HCT116 (cell line): ENCODE measurements around the gene CEP70. TPM values are rescaled to one million over a fixed set of nuclear protein-coding genes. Genes with fewer than 3 reads are reported as not detected.

Source experiments
- ATAC-seq: fragments of 200-7000 bp; cut with Tn5 transposase; 2 replicates; pipeline ENCODE4 v1.9.1; 2020; ENCODE audit warnings: mild to moderate bottlenecking, moderate library complexity
- BruUV-seq: library from RNA; stranded (reverse); fragments of 400-500 nt; replicated peaks from 2 replicates; lab custom pipeline; 2021; lab: Mats Ljungman, UMichigan
- CTCF ChIA-PET: fragments of 300-600 bp; sonication (Branson Sonifier 250); formaldehyde crosslinking; loops from one replicate; lab custom pipeline; 2021; ENCODE audit warnings: antibody characterized with exemption; lab: Charles Lee
- POLR2A ChIA-PET: fragments of 300-600, 350-600 bp; sonication (Branson Sonifier 250); formaldehyde crosslinking; loops from one replicate; lab custom pipeline; 2021; ENCODE audit warnings: antibody characterized with exemption; lab: Charles Lee
- RAD21 ChIA-PET, 2 experiments: fragments of 300-600 bp; sonication (Branson Sonifier 250); formaldehyde crosslinking; loops; one replicate each; lab custom pipeline; 2023; ENCODE audit warnings: low total read pairs in 2 of 2; ENCODE audit not compliant: uncharacterized antibody in 2 of 2, unreplicated experiment in 2 of 2, low non-redundant PET in 1 of 2; lab: Charles Lee
- DNase-seq: peaks from one replicate; pipeline ENCODE4 v3.0.0-alpha.2; 2010; ENCODE audit warnings: low read depth, low spot score
- H2AFZ ChIP-seq: fragments of 200-600 bp; shearing (Covaris generic), sonication (generic); 2 replicates; pipeline ENCODE4 v1.6.1; 2017; ENCODE audit warnings: low read depth, mixed run types, mixed read lengths, antibody characterized with exemption, low read length; ENCODE audit not compliant: poor library complexity, severe bottlenecking
- H3K27ac ChIP-seq: 2 replicates; pipeline ENCODE4 v1.5.1; 2012; ENCODE audit warnings: low read depth, low read length
- H3K27me3 ChIP-seq: fragments of 200-600 bp; sonication (generic); 2 replicates; pipeline ENCODE4 v1.6.1; 2016; ENCODE audit warnings: mixed run types, low read length, mixed read lengths; ENCODE audit not compliant: insufficient read depth
- H3K36me3 ChIP-seq, 2 experiments: fragments of 200-500 bp in 1 of 2; fragments of 200-600 bp in 1 of 2; sonication (Bioruptor generic) in 1 of 2; sonication (generic) in 1 of 2; 2 replicates each; pipeline versions ENCODE4 v1.5.1 to v1.6.1; 2014 to 2016; ENCODE audit warnings: low read length in 2 of 2, inconsistent platforms in 1 of 2, mixed read lengths in 1 of 2, mixed run types in 1 of 2; ENCODE audit not compliant: insufficient read depth in 2 of 2, control insufficient read depth in 1 of 2
- H3K4me1 ChIP-seq, 2 experiments: fragments of 200-600 bp in 1 of 2; sonication (generic) in 1 of 2; 2 replicates each; pipeline versions ENCODE4 v1.5.1 to v1.6.1; 2012 to 2017; ENCODE audit warnings: low read length in 2 of 2, inconsistent platforms in 1 of 2, mild to moderate bottlenecking in 1 of 2, mixed read lengths in 1 of 2, mixed run types in 1 of 2, moderate library complexity in 1 of 2; ENCODE audit not compliant: insufficient read depth in 2 of 2, control insufficient read depth in 1 of 2
- H3K4me2 ChIP-seq: fragments of 200-600 bp; sonication (generic); 2 replicates; pipeline ENCODE4 v1.6.1; 2017; ENCODE audit warnings: mixed run types, low read length, mixed read lengths
- H3K4me3 ChIP-seq, 2 experiments: fragments of 200-600 bp in 1 of 2; sonication (generic) in 1 of 2; replicated peaks in 1 of 2; 2 replicates each; pipeline ENCODE4 v1.5.1; 2011 to 2016; ENCODE audit warnings: low read length in 2 of 2, control low read depth in 1 of 2, low read depth in 1 of 2, mild to moderate bottlenecking in 1 of 2, mixed read lengths in 1 of 2, mixed run types in 1 of 2
- H3K79me2 ChIP-seq: fragments of 200-600 bp; sonication (generic); 2 replicates; pipeline ENCODE4 v1.6.1; 2017; ENCODE audit warnings: mild to moderate bottlenecking, mixed run types, low read length, moderate library complexity, mixed read lengths; ENCODE audit not compliant: insufficient read depth
- H3K9ac ChIP-seq: fragments of 200-600 bp; sonication (generic); 2 replicates; pipeline ENCODE4 v1.6.1; 2016; ENCODE audit warnings: low read length, mixed read lengths
- H3K9me2 ChIP-seq: fragments of 200-600 bp; sonication (generic), shearing (Covaris generic); 2 replicates; pipeline ENCODE4 v1.6.1; 2017; ENCODE audit warnings: mixed run types, mild to moderate bottlenecking, moderate library complexity; ENCODE audit not compliant: insufficient read depth
- H3K9me3 ChIP-seq, 2 experiments: fragments of 200-500 bp in 1 of 2; fragments of 200-600 bp in 1 of 2; sonication (Bioruptor generic) in 1 of 2; sonication (generic) in 1 of 2; 2 replicates each; pipeline ENCODE4 v1.6.1; 2014 to 2017; ENCODE audit warnings: low read length in 2 of 2, mixed read lengths in 2 of 2, inconsistent platforms in 1 of 2, low read depth in 1 of 2, mild to moderate bottlenecking in 1 of 2, mixed run types in 1 of 2, moderate library complexity in 1 of 2; ENCODE audit not compliant: control insufficient read depth in 1 of 2, insufficient read depth in 1 of 2
- H4K20me1 ChIP-seq: fragments of 200-600 bp; sonication (generic), shearing (Covaris generic); 2 replicates; pipeline ENCODE4 v1.6.1; 2017; ENCODE audit warnings: mixed run types, mild to moderate bottlenecking, moderate library complexity; ENCODE audit not compliant: insufficient read depth
- CBX3 ChIP-seq: IDR thresholded peaks from 2 replicates; pipeline ENCODE4 v1.6.1; 2012; ENCODE audit warnings: low read depth
- CEBPB ChIP-seq: IDR thresholded peaks from 2 replicates; pipeline ENCODE4 v1.6.1; 2012; ENCODE audit warnings: low read depth
- EGR1 ChIP-seq: IDR thresholded peaks from 2 replicates; pipeline ENCODE4 v1.6.1; 2012; ENCODE audit warnings: low read depth
- ELF1 ChIP-seq: IDR thresholded peaks from 2 replicates; pipeline ENCODE4 v1.6.1; 2012; ENCODE audit warnings: low read depth, borderline replicate concordance
- EZH2 ChIP-seq: fragments of 200-600 bp; sonication (generic); IDR thresholded peaks from 2 replicates; pipeline ENCODE4 v1.6.1; 2017; ENCODE audit warnings: antibody characterized with exemption, mixed run types
- EZH2phosphoT487 ChIP-seq: fragments of 200-600 bp; IDR thresholded peaks from 2 replicates; pipeline ENCODE4 v1.6.1; 2018; ENCODE audit warnings: antibody characterized with exemption, borderline replicate concordance
- FOSL1 ChIP-seq: IDR thresholded peaks from 2 replicates; pipeline ENCODE4 v1.6.1; 2012; ENCODE audit warnings: low read depth
- POLR2A ChIP-seq: IDR thresholded peaks from 2 replicates; pipeline ENCODE4 v1.7.0; 2011; ENCODE audit warnings: borderline replicate concordance; ENCODE audit not compliant: insufficient read depth, insufficient read length; ENCODE audit errors: extremely low read depth
- RAD21 ChIP-seq: IDR thresholded peaks from 2 replicates; pipeline ENCODE4 v1.6.1; 2012; ENCODE audit warnings: low read depth, mild to moderate bottlenecking
- SIN3A ChIP-seq: IDR thresholded peaks from 2 replicates; pipeline ENCODE4 v1.6.1; 2012; ENCODE audit warnings: low read depth
- SP1 ChIP-seq: IDR thresholded peaks from 2 replicates; pipeline ENCODE4 v1.6.1; 2012; ENCODE audit warnings: low read depth
- SRF ChIP-seq: IDR thresholded peaks from 2 replicates; pipeline ENCODE4 v1.6.1; 2012; ENCODE audit warnings: low read depth
- YY1 ChIP-seq: IDR thresholded peaks from 2 replicates; pipeline ENCODE4 v1.6.1; 2011; ENCODE audit warnings: low read length, low read depth, moderate library complexity, mild to moderate bottlenecking; ENCODE audit not compliant: insufficient replicate concordance; ENCODE audit errors: extremely low read depth
- ZFX ChIP-seq: fragments of 450-650 bp; IDR thresholded peaks from 2 replicates; pipeline ENCODE4 v1.6.1; 2017
- ZNF274 ChIP-seq: fragments of 200-500 bp; sonication (Bioruptor generic); IDR thresholded peaks from 2 replicates; pipeline ENCODE4 v1.6.1; 2014; ENCODE audit warnings: mild to moderate bottlenecking, low read depth, low read length, inconsistent platforms
- intact Hi-C: fragments of 100-400 bp; cut with micrococcal nuclease; formaldehyde crosslinking; loops from 2 replicates; pipeline ENCODE4 v1.10.0; 2022
- total RNA-seq: library from RNA; stranded (reverse); gene quantifications from one replicate; pipeline ENCODE4 v1.2.1, GENCODE V29; 2021; ENCODE audit not compliant: unreplicated experiment
- TF ChIP-seq, protein P1 (sequence below): IDR thresholded peaks from 2 replicates; pipeline ENCODE4 v1.6.1; 2012
- TF ChIP-seq, protein P2 (sequence below): IDR thresholded peaks from 2 replicates; pipeline ENCODE4 v1.6.1; 2012; ENCODE audit warnings: low read depth
- TF ChIP-seq, protein P3 (sequence below): IDR thresholded peaks from 2 replicates; pipeline ENCODE4 v1.6.1; 2012
- TF ChIP-seq, protein P4 (sequence below): IDR thresholded peaks from 2 replicates; pipeline ENCODE4 v1.6.1; 2011; ENCODE audit warnings: mild to moderate bottlenecking, low read length, moderate library complexity; ENCODE audit not compliant: insufficient replicate concordance; ENCODE audit errors: extremely low read depth

Gene CEP70
- total RNA-seq, 1 experiment from 2014 or later = 38.7 TPM

DNA sequence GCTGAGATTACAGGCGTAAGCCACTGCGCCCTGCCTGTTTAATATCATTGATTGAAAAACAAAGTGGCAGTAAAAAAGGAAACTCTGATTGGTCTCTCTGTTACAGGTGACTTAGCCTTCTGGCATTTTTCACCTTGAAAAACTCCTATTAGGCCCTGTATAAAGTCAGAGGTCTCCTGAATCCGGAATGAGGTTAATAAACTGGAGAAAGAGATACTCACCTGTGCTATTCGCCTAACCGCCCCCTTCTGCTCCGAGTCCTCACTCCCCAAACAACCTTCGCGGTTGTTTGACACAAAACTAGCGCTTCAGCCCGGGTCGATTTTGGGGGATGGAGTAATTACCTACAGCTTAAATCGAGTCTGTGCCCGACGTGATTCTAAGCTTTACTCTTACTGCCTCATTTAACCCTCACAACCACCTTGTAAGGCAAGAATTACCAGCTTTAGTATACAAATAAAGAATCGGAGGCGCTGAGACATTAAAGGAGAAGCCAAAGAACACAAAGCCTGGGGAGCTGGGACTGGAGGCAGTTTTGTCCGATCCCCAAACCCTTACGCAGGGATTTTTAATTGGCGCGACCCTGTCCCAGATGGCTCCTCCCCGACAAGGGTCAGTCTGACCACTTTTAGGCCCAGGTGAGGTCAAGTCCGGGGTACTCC is 441 bp downstream of the CEP70 start:
- ATAC-seq (peak; percentile 2; the same call in 1 of the 2 replicates), DNase-seq (no peak)
- peak overlapping the region; percentile 84 for H3K27ac ChIP-seq
- H4K20me1 ChIP-seq = no peaks in the 10 kb centered on the region
- peaks cover 5 to 13% of the 10 kb centered on the region in 2 experiments for H3K4me1 ChIP-seq
- no peaks in the 10 kb centered on the region for H3K9me2 ChIP-seq
- H3K4me3 ChIP-seq = peak overlapping the region; percentile 76 to 77
- H3K79me2 ChIP-seq = peaks cover 22% of the 10 kb centered on the region
- peak overlapping the region; percentile 90 for H3K4me2 ChIP-seq
- TF ChIP-seq CBX3 (no peak), SP1 (no peak), ZFX (no peak), RAD21 (no peak), EZH2 (no peak), SIN3A (no peak), ELF1 (no peak), EGR1 (no peak; the same call in 1 of the 2 replicates), YY1 (no peak), CEBPB (no peak), POLR2A (no peak), ZNF274 (no peak), FOSL1 (no peak), SRF (no peak), EZH2phosphoT487 (no peak)
- TF ChIP-seq, protein P1, sequence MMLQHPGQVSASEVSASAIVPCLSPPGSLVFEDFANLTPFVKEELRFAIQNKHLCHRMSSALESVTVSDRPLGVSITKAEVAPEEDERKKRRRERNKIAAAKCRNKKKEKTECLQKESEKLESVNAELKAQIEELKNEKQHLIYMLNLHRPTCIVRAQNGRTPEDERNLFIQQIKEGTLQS = no peak
- TF ChIP-seq, protein P2, sequence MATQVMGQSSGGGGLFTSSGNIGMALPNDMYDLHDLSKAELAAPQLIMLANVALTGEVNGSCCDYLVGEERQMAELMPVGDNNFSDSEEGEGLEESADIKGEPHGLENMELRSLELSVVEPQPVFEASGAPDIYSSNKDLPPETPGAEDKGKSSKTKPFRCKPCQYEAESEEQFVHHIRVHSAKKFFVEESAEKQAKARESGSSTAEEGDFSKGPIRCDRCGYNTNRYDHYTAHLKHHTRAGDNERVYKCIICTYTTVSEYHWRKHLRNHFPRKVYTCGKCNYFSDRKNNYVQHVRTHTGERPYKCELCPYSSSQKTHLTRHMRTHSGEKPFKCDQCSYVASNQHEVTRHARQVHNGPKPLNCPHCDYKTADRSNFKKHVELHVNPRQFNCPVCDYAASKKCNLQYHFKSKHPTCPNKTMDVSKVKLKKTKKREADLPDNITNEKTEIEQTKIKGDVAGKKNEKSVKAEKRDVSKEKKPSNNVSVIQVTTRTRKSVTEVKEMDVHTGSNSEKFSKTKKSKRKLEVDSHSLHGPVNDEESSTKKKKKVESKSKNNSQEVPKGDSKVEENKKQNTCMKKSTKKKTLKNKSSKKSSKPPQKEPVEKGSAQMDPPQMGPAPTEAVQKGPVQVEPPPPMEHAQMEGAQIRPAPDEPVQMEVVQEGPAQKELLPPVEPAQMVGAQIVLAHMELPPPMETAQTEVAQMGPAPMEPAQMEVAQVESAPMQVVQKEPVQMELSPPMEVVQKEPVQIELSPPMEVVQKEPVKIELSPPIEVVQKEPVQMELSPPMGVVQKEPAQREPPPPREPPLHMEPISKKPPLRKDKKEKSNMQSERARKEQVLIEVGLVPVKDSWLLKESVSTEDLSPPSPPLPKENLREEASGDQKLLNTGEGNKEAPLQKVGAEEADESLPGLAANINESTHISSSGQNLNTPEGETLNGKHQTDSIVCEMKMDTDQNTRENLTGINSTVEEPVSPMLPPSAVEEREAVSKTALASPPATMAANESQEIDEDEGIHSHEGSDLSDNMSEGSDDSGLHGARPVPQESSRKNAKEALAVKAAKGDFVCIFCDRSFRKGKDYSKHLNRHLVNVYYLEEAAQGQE = no peak
- TF ChIP-seq, protein P3, sequence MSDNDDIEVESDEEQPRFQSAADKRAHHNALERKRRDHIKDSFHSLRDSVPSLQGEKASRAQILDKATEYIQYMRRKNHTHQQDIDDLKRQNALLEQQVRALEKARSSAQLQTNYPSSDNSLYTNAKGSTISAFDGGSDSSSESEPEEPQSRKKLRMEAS = no peak
- TF ChIP-seq, protein P4, sequence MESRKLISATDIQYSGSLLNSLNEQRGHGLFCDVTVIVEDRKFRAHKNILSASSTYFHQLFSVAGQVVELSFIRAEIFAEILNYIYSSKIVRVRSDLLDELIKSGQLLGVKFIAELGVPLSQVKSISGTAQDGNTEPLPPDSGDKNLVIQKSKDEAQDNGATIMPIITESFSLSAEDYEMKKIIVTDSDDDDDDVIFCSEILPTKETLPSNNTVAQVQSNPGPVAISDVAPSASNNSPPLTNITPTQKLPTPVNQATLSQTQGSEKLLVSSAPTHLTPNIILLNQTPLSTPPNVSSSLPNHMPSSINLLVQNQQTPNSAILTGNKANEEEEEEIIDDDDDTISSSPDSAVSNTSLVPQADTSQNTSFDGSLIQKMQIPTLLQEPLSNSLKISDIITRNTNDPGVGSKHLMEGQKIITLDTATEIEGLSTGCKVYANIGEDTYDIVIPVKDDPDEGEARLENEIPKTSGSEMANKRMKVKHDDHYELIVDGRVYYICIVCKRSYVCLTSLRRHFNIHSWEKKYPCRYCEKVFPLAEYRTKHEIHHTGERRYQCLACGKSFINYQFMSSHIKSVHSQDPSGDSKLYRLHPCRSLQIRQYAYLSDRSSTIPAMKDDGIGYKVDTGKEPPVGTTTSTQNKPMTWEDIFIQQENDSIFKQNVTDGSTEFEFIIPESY = no peak
- TF ChIP-seq, all 23 proteins: peak for 0
- no peaks in the 10 kb centered on the region for H3K27me3 ChIP-seq
- peak overlapping the region; percentile 71 for H2AFZ ChIP-seq
- H3K36me3 ChIP-seq = peaks cover 0 to 2% of the 10 kb centered on the region in 2 experiments; a peak in 1 of 4 replicates
- no peaks in the 10 kb centered on the region for H3K9me3 ChIP-seq
- H3K9ac ChIP-seq = peak overlapping the region; percentile 81
- ChIA-PET RAD21 (interaction anchor here (1.1 to 2.1 kb wide), 6 partner anchors 114 to 342 kb away, joined by 4 to 21 read pairs (median 13); no protein-coding TSS in a partner anchor), POLR2A (interaction anchor here (0.6 to 2.5 kb wide), 10 partner anchors 15 to 725 kb away, joined by 3 to 19 read pairs (median 4); partner anchors contain the start of gene FAIM), CTCF (interaction anchor here (0.6 to 4.1 kb wide), 23 partner anchors 8 to 761 kb away, joined by 3 to 76 read pairs (median 4); partner anchors contain the start of gene FAIM)
- intact Hi-C loops = loop anchor here (1.0 to 10.0 kb wide), 6 partner anchors 176 to 751 kb away; partner anchors contain the start of gene MRPS22
- TSS peak; percentile 81 for BruUV-seq
